HepG2 (cell line): Measurements from ENCODE around the gene QRICH2. TPM values are rescaled to one million over a fixed set of nuclear protein-coding genes. Genes with fewer than 3 reads are reported as not detected.

ENCODE experiments used
- AKNA ChIP-seq: sonication (generic); formaldehyde crosslinking; IDR thresholded peaks from 2 replicates; pipeline ENCODE4 v1.4.0; 2020; ENCODE audit warnings: missing genetic modification reagents, borderline replicate concordance
- E2F1 ChIP-seq: sonication (generic); formaldehyde crosslinking; IDR thresholded peaks from 2 replicates; pipeline ENCODE4 v1.5.0; 2020; ENCODE audit warnings: missing genetic modification reagents
- FLYWCH1 ChIP-seq: sonication (generic); formaldehyde crosslinking; IDR thresholded peaks from 2 replicates; pipeline ENCODE4 v1.8.1; 2023; ENCODE audit warnings: mild to moderate bottlenecking, missing genetic modification reagents
- MIER3 ChIP-seq: IDR thresholded peaks from 2 replicates; pipeline ENCODE4 v1.6.1; 2016; ENCODE audit warnings: missing compliant biosample characterization, borderline replicate concordance
- NR0B2 ChIP-seq: sonication (generic); formaldehyde crosslinking; IDR thresholded peaks from 2 replicates; pipeline ENCODE4 v1.4.0; 2020; ENCODE audit warnings: mild to moderate bottlenecking, missing genetic modification reagents
- NR2F2 ChIP-seq: IDR thresholded peaks from 2 replicates; pipeline ENCODE4 v1.6.1; 2012; ENCODE audit warnings: low read depth, inconsistent platforms, borderline replicate concordance
- RBFOX2 ChIP-seq: fragments of 200-400 bp; formaldehyde crosslinking; IDR thresholded peaks from 2 replicates; pipeline ENCODE4 v1.6.1; 2017; ENCODE audit warnings: low read depth, mild to moderate bottlenecking, low read length
- SP2 ChIP-seq: sonication (generic); formaldehyde crosslinking; IDR thresholded peaks from 2 replicates; pipeline ENCODE4 v1.5.1; 2020; ENCODE audit warnings: mild to moderate bottlenecking, missing genetic modification reagents
- TBX2 ChIP-seq: sonication (generic); formaldehyde crosslinking; IDR thresholded peaks from 2 replicates; pipeline ENCODE4 v1.5.0; 2020; ENCODE audit warnings: missing genetic modification reagents, mild to moderate bottlenecking, borderline replicate concordance
- TEAD3 ChIP-seq: optimal IDR thresholded peaks from 2 replicates; pipeline ENCODE3; 2016; ENCODE audit warnings: borderline replicate concordance
- U2AF2 ChIP-seq: fragments of 200-400 bp; formaldehyde crosslinking; IDR thresholded peaks from 2 replicates; pipeline ENCODE4 v1.6.1; 2017; ENCODE audit warnings: low read depth, mild to moderate bottlenecking, low read length
- ZBTB20 ChIP-seq: sonication (generic); formaldehyde crosslinking; IDR thresholded peaks from 2 replicates; pipeline ENCODE4 v1.8.1; 2023; ENCODE audit warnings: missing genetic modification reagents, low read depth, mild to moderate bottlenecking, borderline replicate concordance
- ZFAT ChIP-seq: sonication (generic); formaldehyde crosslinking; conservative IDR thresholded peaks from 2 replicates; pipeline ENCODE4 v1.8.1; 2023; ENCODE audit warnings: missing genetic modification reagents, inconsistent platforms
- ZFP82 ChIP-seq: sonication (generic); formaldehyde crosslinking; IDR thresholded peaks from 2 replicates; pipeline ENCODE4 v1.5.1; 2020; ENCODE audit warnings: mild to moderate bottlenecking, missing genetic modification reagents, borderline replicate concordance
- ZGPAT ChIP-seq: IDR thresholded peaks from 2 replicates; pipeline ENCODE4 v1.6.1; 2016; ENCODE audit warnings: mild to moderate bottlenecking
- ZNF17 ChIP-seq: sonication (generic); formaldehyde crosslinking; IDR thresholded peaks from 2 replicates; pipeline ENCODE4 v1.5.0; 2020; ENCODE audit warnings: mild to moderate bottlenecking, missing genetic modification reagents
- ZNF350 ChIP-seq: sonication (generic); formaldehyde crosslinking; IDR thresholded peaks from 2 replicates; pipeline ENCODE4 v1.4.0; 2020; ENCODE audit warnings: mild to moderate bottlenecking, low read depth, missing genetic modification reagents, borderline replicate concordance
- ZNF354B ChIP-seq: sonication (generic); formaldehyde crosslinking; IDR thresholded peaks from 2 replicates; pipeline ENCODE4 v1.8.0; 2022; ENCODE audit warnings: mild to moderate bottlenecking, missing genetic modification reagents
- polyA plus RNA-seq, 8 experiments: library from polyadenylated mRNA; depleted of rRNA in 3 of 8; stranded (reverse) in 7 of 8; unstranded in 1 of 8; fragments of >200 nt; fragmentation: Illumina TruSeq in 4 of 8; extraction: Trizol in 4 of 8; gene quantifications; 2 replicates each; pipeline versions ENCODE4 v1.2.1 to v1.2.3, GENCODE V29; 2011 to 2016; ENCODE audit warnings: low read depth in 4 of 8, missing spikeins in 1 of 8, mixed read lengths in 1 of 8; ENCODE audit not compliant: insufficient read depth in 1 of 8
- total RNA-seq, 5 experiments: library from RNA; depleted of rRNA; stranded (reverse); fragments of >200 nt; fragmentation: Illumina TruSeq; extraction: Trizol; gene quantifications; 2 replicates each; pipeline ENCODE4 v1.2.3, GENCODE V29; 2016; ENCODE audit warnings: low read depth in 1 of 5
- TF ChIP-seq, protein P1 (sequence below): sonication (generic); formaldehyde crosslinking; IDR thresholded peaks from 2 replicates; pipeline ENCODE4 v1.4.0; 2020; ENCODE audit warnings: mild to moderate bottlenecking, missing genetic modification reagents

Gene QRICH2
- total and polyA plus RNA-seq, 2 of the 13 experiments (the other 11 are each of a cell fraction or from before 2014, with no cell fraction given) = 3.7 to 5.7 TPM

GRCh38 chr17:76353004-76353598 lies 45.0 kb upstream of the QRICH2 start (continued):
- TF ChIP-seq, protein P1, sequence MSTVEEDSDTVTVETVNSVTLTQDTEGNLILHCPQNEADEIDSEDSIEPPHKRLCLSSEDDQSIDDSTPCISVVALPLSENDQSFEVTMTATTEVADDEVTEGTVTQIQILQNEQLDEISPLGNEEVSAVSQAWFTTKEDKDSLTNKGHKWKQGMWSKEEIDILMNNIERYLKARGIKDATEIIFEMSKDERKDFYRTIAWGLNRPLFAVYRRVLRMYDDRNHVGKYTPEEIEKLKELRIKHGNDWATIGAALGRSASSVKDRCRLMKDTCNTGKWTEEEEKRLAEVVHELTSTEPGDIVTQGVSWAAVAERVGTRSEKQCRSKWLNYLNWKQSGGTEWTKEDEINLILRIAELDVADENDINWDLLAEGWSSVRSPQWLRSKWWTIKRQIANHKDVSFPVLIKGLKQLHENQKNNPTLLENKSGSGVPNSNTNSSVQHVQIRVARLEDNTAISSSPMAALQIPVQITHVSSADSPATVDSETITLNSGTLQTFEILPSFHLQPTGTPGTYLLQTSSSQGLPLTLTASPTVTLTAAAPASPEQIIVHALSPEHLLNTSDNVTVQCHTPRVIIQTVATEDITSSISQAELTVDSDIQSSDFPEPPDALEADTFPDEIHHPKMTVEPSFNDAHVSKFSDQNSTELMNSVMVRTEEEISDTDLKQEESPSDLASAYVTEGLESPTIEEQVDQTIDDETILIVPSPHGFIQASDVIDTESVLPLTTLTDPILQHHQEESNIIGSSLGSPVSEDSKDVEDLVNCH (CRISPR knock-in tag) = no peak; the same call in 1 of the 2 replicates
- TF ChIP-seq NR2F2 (no peak), ZFAT (CRISPR knock-in tag) (no peak), SP2 (CRISPR knock-in tag) (no peak; the same call in 1 of the 2 replicates), ZGPAT (CRISPR knock-in tag) (no peak), FLYWCH1 (CRISPR knock-in tag) (no peak), U2AF2 (no peak), MIER3 (CRISPR knock-in tag) (no peak), ZNF354B (CRISPR knock-in tag) (peak; percentile 61; the same call in 1 of the 2 replicates), ZNF350 (CRISPR knock-in tag) (no peak; the same call in 1 of the 2 replicates), RBFOX2 (no peak), TBX2 (no peak), NR0B2 (no peak), ZFP82 (CRISPR knock-in tag) (peak; percentile 93), ZBTB20 (CRISPR knock-in tag) (0 out of 2 replicates have a peak, but pooled peaks have one; percentile 31), AKNA (CRISPR knock-in tag) (no peak), ZNF17 (CRISPR knock-in tag) (no peak), E2F1 (0 out of 2 replicates have a peak, but pooled peaks have one; percentile 8), TEAD3 (no peak)
